ENCODE measurements around the gene NFE2L2.
"Not testable (repeated sequence)": the region's sequence is repeated elsewhere in the genome, so short reads cannot be mapped to it uniquely, and the experiment has no call there.

The NFE2L2 gene

GRCh38 chr2:177195194-177195593, 69.3 kb downstream of the NFE2L2 start:
- DNase-seq (ENCODE audit: low read depth, low spot score) = no peak

- no peak for DNase-seq (ENCODE audit: low read depth, low spot score)
Measured at GRCh38 chr2:177193240-177193639, 71.3 kb downstream of the NFE2L2 start.

- no peak for DNase-seq (ENCODE audit: low read depth, low spot score)
Measured at GRCh38 chr2:177192788-177193187, 71.7 kb downstream of the NFE2L2 start.

- DNase-seq (ENCODE audit: low read depth, low spot score) = no peak
Measured at GRCh38 chr2:177190941-177191340, 73.6 kb downstream of the NFE2L2 start.

- DNase-seq (ENCODE audit: low read depth, low spot score) = no peak
Measured at GRCh38 chr2:177188482-177189469, 75.8 kb downstream of the NFE2L2 start.

- DNase-seq (ENCODE audit: low read depth, low spot score) = no peak
Measured at GRCh38 chr2:177187631-177188312, 76.8 kb downstream of the NFE2L2 start.

- DNase-seq (ENCODE audit: low read depth, low spot score) = not testable (repeated sequence)
Measured at GRCh38 chr2:177186038-177186437, 78.5 kb downstream of the NFE2L2 start.

GRCh38 chr2:177184606-177185005, 79.9 kb downstream of the NFE2L2 start:
- no peak for DNase-seq (ENCODE audit: low read depth, low spot score)

- DNase-seq (ENCODE audit: low read depth, low spot score) = no peak
Measured at GRCh38 chr2:177183860-177184259, 80.7 kb downstream of the NFE2L2 start.

Data from smooth muscle cell of the brain vasculature (primary cell).